A549 (cell line): ENCODE measurements around the gene ZNF287. TPM values are rescaled to one million over a fixed set of nuclear protein-coding genes. Genes with fewer than 3 reads are reported as not detected.

ENCODE experiments used
- ATAC-seq, 2 experiments: fragments of 200-7000 bp in 1 of 2; fragments of >200 bp in 1 of 2; cut with Nextera tagmentation in 1 of 2; cut with Tn5 transposase in 1 of 2; 3 replicates each; pipeline versions ENCODE4 v1.8.0 to v1.9.1; 2018 to 2020; ENCODE audit warnings: mild to moderate bottlenecking in 1 of 2, moderate library complexity in 1 of 2
- CTCF ChIA-PET: fragments of 300-600 bp; sonication (Branson Sonifier 250); formaldehyde crosslinking; extraction: SDS; loops from one replicate; lab custom pipeline; 2021; ENCODE audit warnings: antibody characterized with exemption, inconsistent platforms; lab: Yijun Ruan, JAX
- POLR2A ChIA-PET: fragments of 350-600 bp; formaldehyde crosslinking; extraction: SDS; loops from one replicate; lab custom pipeline; 2021; ENCODE audit warnings: antibody characterized with exemption, inconsistent platforms; lab: Yijun Ruan, JAX
- DNase-seq, 2 experiments: peaks; one replicate each; pipeline versions ENCODE4 v3.0.0 to v3.0.0-alpha.2; 2011 to 2016; ENCODE audit warnings: low read depth in 1 of 2, low spot score in 1 of 2
- FAIRE-seq: peaks from 2 replicates; lab custom pipeline; 2011; peaks lifted over from hg19 to GRCh38; lab: Jason Lieb, UNC
- H3K27ac ChIP-seq, 2 experiments: fragments of >200 bp; sonication (Bioruptor Twin); formaldehyde crosslinking; 3 replicates each; pipeline ENCODE4 v1.5.1; 2016 to 2017
- H3K4me1 ChIP-seq: fragments of >200 bp; sonication (Bioruptor Twin); formaldehyde crosslinking; 3 replicates; pipeline ENCODE4 v1.6.1; 2016
- H3K4me2 ChIP-seq: fragments of >200 bp; sonication (Bioruptor Twin); formaldehyde crosslinking; 3 replicates; pipeline ENCODE4 v1.6.1; 2016
- H3K4me3 ChIP-seq: fragments of >200 bp; sonication (Bioruptor Twin); formaldehyde crosslinking; 3 replicates; pipeline ENCODE4 v1.5.1; 2016
- H3K9me3 ChIP-seq: fragments of >200 bp; sonication (Bioruptor Twin); formaldehyde crosslinking; 3 replicates; pipeline ENCODE4 v1.6.1; 2016
- BHLHE40 ChIP-seq: IDR thresholded peaks from 2 replicates; pipeline ENCODE4 v1.6.1; 2012; ENCODE audit warnings: low read depth, low read length, inconsistent platforms
- CBX8 ChIP-seq: fragments of 200-600 bp; sonication (generic); IDR thresholded peaks from 2 replicates; pipeline ENCODE4 v1.6.1; 2016
- CTCF ChIP-seq: fragments of >200 bp; sonication (Bioruptor Twin); formaldehyde crosslinking; IDR thresholded peaks from 3 replicates; pipeline ENCODE4 v1.5.1; 2016
- E2F6 ChIP-seq: IDR thresholded peaks from 2 replicates; pipeline ENCODE4 v1.6.1; 2012; ENCODE audit warnings: low read depth, borderline replicate concordance
- EHF ChIP-seq: fragments of 250-450 bp; sonication (Bioruptor Pico); IDR thresholded peaks from 2 replicates; pipeline ENCODE4 v1.5.0; 2020; ENCODE audit warnings: mild to moderate bottlenecking
- FOXS1 ChIP-seq: fragments of 250-450 bp; sonication (Bioruptor Pico); IDR thresholded peaks from 2 replicates; pipeline ENCODE4 v1.5.0; 2020; ENCODE audit warnings: mild to moderate bottlenecking, moderate library complexity
- GATA3 ChIP-seq: IDR thresholded peaks from 2 replicates; pipeline ENCODE4 v1.6.1; 2012; ENCODE audit warnings: borderline replicate concordance
- HDAC2 ChIP-seq: fragments of 200-600 bp; sonication (generic); IDR thresholded peaks from 2 replicates; pipeline ENCODE4 v1.6.1; 2016
- HMGXB4 ChIP-seq: fragments of 250-450 bp; sonication (Bioruptor Pico); IDR thresholded peaks from 2 replicates; pipeline ENCODE4 v1.5.0; 2021; ENCODE audit warnings: mild to moderate bottlenecking, moderate library complexity, borderline replicate concordance
- HOXA7 ChIP-seq: fragments of 250-450 bp; sonication (Bioruptor Pico); IDR thresholded peaks from 2 replicates; pipeline ENCODE4 v1.5.0; 2020; ENCODE audit warnings: mild to moderate bottlenecking, moderate library complexity
- HOXB13 ChIP-seq: fragments of 250-450 bp; sonication (Bioruptor Pico); IDR thresholded peaks from 2 replicates; pipeline ENCODE4 v1.5.0; 2020; ENCODE audit warnings: low read depth, mild to moderate bottlenecking, moderate library complexity
- HOXB5 ChIP-seq: fragments of 250-450 bp; sonication (Bioruptor Pico); IDR thresholded peaks from 2 replicates; pipeline ENCODE4 v1.5.0; 2020; ENCODE audit warnings: mild to moderate bottlenecking, moderate library complexity
- JUN ChIP-seq, 2 experiments: fragments of >200 bp; sonication (Bioruptor Twin); formaldehyde crosslinking; IDR thresholded peaks; 2 replicates in 1 of 2; 3 replicates in 1 of 2; pipeline ENCODE4 v1.6.1; 2016 to 2017
- JUNB ChIP-seq: fragments of >200 bp; sonication (Bioruptor Twin); formaldehyde crosslinking; IDR thresholded peaks from 2 replicates; pipeline ENCODE4 v1.6.1; 2016
- MAX ChIP-seq: IDR thresholded peaks from 2 replicates; pipeline ENCODE4 v1.6.1; 2012
- NPAS2 ChIP-seq: fragments of 250-450 bp; sonication (Bioruptor Pico); IDR thresholded peaks from 2 replicates; pipeline ENCODE4 v1.8.0; 2022; ENCODE audit warnings: mild to moderate bottlenecking, moderate library complexity, borderline replicate concordance
- POLR2A ChIP-seq: IDR thresholded peaks from 2 replicates; pipeline ENCODE4 v1.6.1; 2012; ENCODE audit warnings: mild to moderate bottlenecking, low read length
- RAD21 ChIP-seq, 2 experiments: fragments of >200 bp in 1 of 2; sonication (Bioruptor Twin) in 1 of 2; formaldehyde crosslinking in 1 of 2; IDR thresholded peaks in 1 of 2; conservative IDR thresholded peaks in 1 of 2; 2 replicates in 1 of 2; 3 replicates in 1 of 2; pipeline ENCODE4 v1.6.1; 2012 to 2018; ENCODE audit warnings: inconsistent platforms in 1 of 2
- RCOR1 ChIP-seq: fragments of 150-350 bp; IDR thresholded peaks from 2 replicates; pipeline ENCODE4 v1.6.1; 2014; ENCODE audit warnings: antibody characterized with exemption, low read length, low read depth
- RFX5 ChIP-seq: fragments of 450-650 bp; IDR thresholded peaks from 2 replicates; pipeline ENCODE4 v1.7.1; 2014; ENCODE audit warnings: antibody characterized with exemption, mild to moderate bottlenecking, moderate library complexity
- SMC3 ChIP-seq: fragments of >200 bp; sonication (Bioruptor Twin); formaldehyde crosslinking; IDR thresholded peaks from 3 replicates; pipeline ENCODE4 v1.6.1; 2018; ENCODE audit warnings: inconsistent platforms
- WGBS: methylation state at CpG from one replicate; pipeline ENCODE4 v1.1.6; 2017; ENCODE audit errors: missing lambda C conversion rate; 5-methylcytosine and 5-hydroxymethylcytosine counted together
- polyA plus RNA-seq, 4 experiments: library from polyadenylated mRNA; depleted of rRNA in 3 of 4; stranded (reverse); fragments of >200 nt; fragmentation: RNase III in 1 of 4; extraction: RNeasy Plus Mini Kit Qiagen cat#74134 plus additional on column Dnase treatment in 1 of 4; gene quantifications; 2 replicates in 3 of 4; 3 replicates in 1 of 4; pipeline ENCODE4 v1.2.3, GENCODE V29; 2011 to 2017
- TF ChIP-seq, protein P1 (sequence below): fragments of 200-600 bp; sonication (generic); IDR thresholded peaks from 2 replicates; pipeline ENCODE4 v1.6.1; 2016; ENCODE audit warnings: antibody characterized with exemption, mild to moderate bottlenecking, moderate library complexity

The ZNF287 gene
- polyA plus RNA-seq, 2 of the 4 experiments (the other 2 are of a cell fraction): 13.5 to 16.7 TPM

DNA sequence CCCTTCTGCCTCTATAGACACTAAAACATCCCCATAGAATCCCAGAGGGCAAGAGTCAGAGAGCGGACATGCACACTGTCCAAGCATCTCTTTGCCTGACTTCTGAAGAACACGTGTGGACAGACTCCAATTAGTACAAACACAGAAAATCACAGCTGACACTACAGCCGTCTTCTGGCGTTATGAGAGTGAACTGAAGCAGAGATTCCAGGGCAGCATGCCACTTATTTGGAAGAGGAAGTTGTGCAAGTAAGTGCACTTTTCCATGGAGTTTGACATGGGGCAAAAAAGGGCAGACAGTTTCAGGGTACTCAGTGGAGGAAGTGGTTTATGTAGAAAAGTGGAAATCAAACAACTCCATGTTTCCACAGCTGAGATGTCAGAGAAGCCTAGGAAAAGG lies 16.8 kb upstream of the ZNF287 start:
- CTCF ChIA-PET: interaction anchor here (0.6 to 1.5 kb wide), 3 partner anchors 11 to 40 kb away, joined by 3 read pairs; no protein-coding TSS in a partner anchor
- no peak overlapping the region for H3K4me3 ChIP-seq
- TF ChIP-seq FOXS1 (CRISPR knock-in tag) (no peak), CTCF (no peak), JUN (IDR thresholded peaks at IDR 0.05) (no peak), RCOR1 (no peak), HOXB13 (CRISPR knock-in tag) (no peak), JUNB (no peak), EHF (CRISPR knock-in tag) (no peak), HOXB5 (CRISPR knock-in tag) (no peak), HOXA7 (CRISPR knock-in tag) (no peak), HMGXB4 (CRISPR knock-in tag) (no peak), GATA3 (no peak), CBX8 (no peak)
- TF ChIP-seq, protein P1, sequence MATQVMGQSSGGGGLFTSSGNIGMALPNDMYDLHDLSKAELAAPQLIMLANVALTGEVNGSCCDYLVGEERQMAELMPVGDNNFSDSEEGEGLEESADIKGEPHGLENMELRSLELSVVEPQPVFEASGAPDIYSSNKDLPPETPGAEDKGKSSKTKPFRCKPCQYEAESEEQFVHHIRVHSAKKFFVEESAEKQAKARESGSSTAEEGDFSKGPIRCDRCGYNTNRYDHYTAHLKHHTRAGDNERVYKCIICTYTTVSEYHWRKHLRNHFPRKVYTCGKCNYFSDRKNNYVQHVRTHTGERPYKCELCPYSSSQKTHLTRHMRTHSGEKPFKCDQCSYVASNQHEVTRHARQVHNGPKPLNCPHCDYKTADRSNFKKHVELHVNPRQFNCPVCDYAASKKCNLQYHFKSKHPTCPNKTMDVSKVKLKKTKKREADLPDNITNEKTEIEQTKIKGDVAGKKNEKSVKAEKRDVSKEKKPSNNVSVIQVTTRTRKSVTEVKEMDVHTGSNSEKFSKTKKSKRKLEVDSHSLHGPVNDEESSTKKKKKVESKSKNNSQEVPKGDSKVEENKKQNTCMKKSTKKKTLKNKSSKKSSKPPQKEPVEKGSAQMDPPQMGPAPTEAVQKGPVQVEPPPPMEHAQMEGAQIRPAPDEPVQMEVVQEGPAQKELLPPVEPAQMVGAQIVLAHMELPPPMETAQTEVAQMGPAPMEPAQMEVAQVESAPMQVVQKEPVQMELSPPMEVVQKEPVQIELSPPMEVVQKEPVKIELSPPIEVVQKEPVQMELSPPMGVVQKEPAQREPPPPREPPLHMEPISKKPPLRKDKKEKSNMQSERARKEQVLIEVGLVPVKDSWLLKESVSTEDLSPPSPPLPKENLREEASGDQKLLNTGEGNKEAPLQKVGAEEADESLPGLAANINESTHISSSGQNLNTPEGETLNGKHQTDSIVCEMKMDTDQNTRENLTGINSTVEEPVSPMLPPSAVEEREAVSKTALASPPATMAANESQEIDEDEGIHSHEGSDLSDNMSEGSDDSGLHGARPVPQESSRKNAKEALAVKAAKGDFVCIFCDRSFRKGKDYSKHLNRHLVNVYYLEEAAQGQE: no peak
- TF ChIP-seq, all 56 proteins: peak for 0
- DNase-seq: no peak
- 86% methylated on average over 4 of the region's 4 CpGs for WGBS
- Histone ChIP-seq H3K27ac (no peak overlapping the region), H3K4me2 (no peak overlapping the region), H3K4me1 (0 out of 3 replicates have a peak, but pooled peaks cover 3% of the 10 kb centered on the region), H3K9me3 (peaks cover 64% of the 10 kb centered on the region)
- no peak for FAIRE-seq
- POLR2A ChIA-PET: no interaction called here
- no peak for ATAC-seq

DNA sequence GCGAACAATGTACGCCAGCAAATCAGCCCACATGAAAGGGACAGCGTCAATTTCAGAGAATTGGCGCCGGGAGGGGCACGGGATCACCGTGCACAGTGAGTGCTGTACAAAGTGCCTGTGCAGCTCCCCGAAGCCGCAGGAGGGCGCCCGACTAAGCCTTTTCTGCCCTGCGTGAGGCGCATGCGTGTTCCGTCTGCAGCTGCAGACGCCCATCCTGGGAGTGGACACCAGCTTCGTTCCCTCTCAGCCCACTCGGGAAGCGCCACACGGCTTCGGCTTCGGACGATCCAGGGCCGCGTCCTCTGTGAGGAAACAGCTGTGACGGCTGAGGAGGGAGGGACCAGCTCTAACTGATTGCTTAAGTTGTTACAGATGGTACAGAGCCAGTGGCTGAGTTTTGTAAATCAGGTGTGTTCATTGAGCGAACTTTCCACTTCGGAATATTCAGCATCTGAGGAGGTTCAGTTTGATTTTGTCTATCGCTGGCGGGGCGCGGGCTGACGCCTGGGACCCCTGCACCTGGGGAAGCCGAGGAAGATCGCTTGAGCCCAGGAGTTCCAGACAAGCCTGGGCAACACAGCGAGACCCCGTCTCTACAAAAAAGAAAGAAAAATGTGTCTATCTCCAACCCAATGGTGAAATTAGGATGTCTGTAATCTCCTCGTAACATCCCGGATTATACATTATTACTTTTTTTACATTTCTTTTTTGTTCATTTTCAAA lies 15.4 kb upstream of the ZNF287 start:
- ATAC-seq (peak; percentile 77 to 93), DNase-seq (peak; percentile 92 to 97), FAIRE-seq (peak; percentile 59)
- Histone ChIP-seq H3K9me3 (peaks cover 61% of the 10 kb centered on the region), H3K4me1 (0 out of 3 replicates have a peak, but pooled peaks cover 3% of the 10 kb centered on the region), H3K4me2 (peak overlapping the region; percentile 63), H3K4me3 (peak overlapping the region; percentile 31), H3K27ac (peak overlapping the region; percentile 45 to 57; a peak in 5 of 6 replicates)
- POLR2A ChIA-PET: no interaction called here
- WGBS: 20% methylated on average over 39 of the region's 39 CpGs
- CTCF ChIA-PET: interaction anchor here (0.5 to 1.6 kb wide), 10 partner anchors 8 to 705 kb away, joined by 3 to 5 read pairs (median 3); no protein-coding TSS in a partner anchor
- TF ChIP-seq BHLHE40 (peak; percentile 54; the same call in 1 of the 2 replicates), POLR2A (peak; percentile 61), E2F6 (peak; percentile 79), CTCF (peak; percentile 63), NPAS2 (CRISPR knock-in tag) (no peak), RFX5 (0 out of 2 replicates have a peak, but pooled peaks have one; percentile 25), RAD21 (conservative IDR thresholded peaks at IDR 0.05 in 1 of 2, IDR thresholded peaks at IDR 0.05 in 1 of 2) (peak; percentile 58 to 68), HDAC2 (no peak), HOXB13 (CRISPR knock-in tag) (no peak), SMC3 (peak; percentile 50; the same call in 2 of the 3 replicates), MAX (peak; percentile 85)
